Fibroblast of skin of abdomen (primary cell): ENCODE results near the gene CSN3.

ENCODE experiments used
- DNase-seq: peaks from one replicate; pipeline ENCODE4 v3.0.0-alpha.2; 2013

The CSN3 gene

GRCh38 chr4:70297576-70297975, 55.2 kb downstream of the CSN3 start:
- no peak for DNase-seq

GRCh38 chr4:70298051-70298450, 55.7 kb downstream of the CSN3 start:
- DNase-seq = no peak

- DNase-seq = no peak
These were observed 57.2 kb downstream of the CSN3 start for GRCh38 chr4:70299643-70300042.

GRCh38 chr4:70300215-70300614, 57.8 kb downstream of the CSN3 start:
- no peak for DNase-seq
